ENCODE data around the gene SEC31B. TPM values are rescaled to one million over a fixed set of nuclear protein-coding genes. Genes with fewer than 3 reads are reported as not detected.

SEC31B gene
- total and polyA plus RNA-seq, 2 donors (not counting 3 experiments of a cell fraction or from before 2014, with no cell fraction given): 11.1 to 14.4 TPM

DNA sequence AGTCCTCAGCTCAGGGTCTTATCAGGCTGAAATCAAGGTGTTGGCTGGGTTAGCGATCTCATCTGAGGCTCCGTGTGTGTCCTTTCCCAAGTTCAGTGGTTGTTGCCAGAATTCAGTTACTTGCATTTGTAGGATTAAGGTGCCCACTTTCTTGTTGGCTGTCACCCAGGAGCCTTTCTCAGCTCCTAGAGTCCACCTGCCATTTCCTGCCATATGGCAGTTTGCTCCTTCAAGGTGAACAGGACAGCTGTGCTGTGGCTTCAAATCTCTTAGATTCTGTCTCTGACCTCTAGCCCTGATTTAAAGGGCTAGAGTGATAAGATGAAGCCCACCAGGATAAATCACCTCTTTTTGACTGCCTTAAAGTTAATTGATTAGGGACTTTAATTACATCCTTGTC is 15.1 kb upstream of the SEC31B start:
- BruUV-seq (replicated peaks): no TSS peak
- H3K9me1 ChIP-seq (replicated peaks; ENCODE audit: control insufficient read depth, extremely low read depth, insufficient read depth, low read length): no peaks in the 10 kb centered on the region
- ChIA-PET CTCF (interaction anchor here (1.5 to 4.8 kb wide), 4 partner anchors 14 to 192 kb away, joined by 4 to 48 read pairs (median 12); partner anchors contain the start of gene SEC31B), POLR2A (no interaction called here)
- intact Hi-C loops (cut with micrococcal nuclease) (no loop called here), dilution Hi-C loops (cut with MboI; ENCODE audit: extremely low pct_ligation_motif_present, low sequenced_read_pairs) (no loop called here)
- H3K9ac ChIP-seq (replicated peaks; ENCODE audit: extremely low read depth, insufficient read depth, low read length): no peak overlapping the region
- no peaks in the 10 kb centered on the region for H3K27me3 ChIP-seq (ENCODE audit: control insufficient read depth in 2 of 2, insufficient read depth in 2 of 2, low read length in 2 of 2)
- no peaks in the 10 kb centered on the region for H3K9me3 ChIP-seq (replicated peaks; ENCODE audit: control insufficient read depth, insufficient read depth, low read length)
- peaks cover 0 to 2% of the 10 kb centered on the region in 2 experiments for H3K36me3 ChIP-seq (ENCODE audit: control insufficient read depth in 2 of 2, extremely low read depth in 1 of 2, insufficient read depth in 2 of 2, low read length in 2 of 2)
- H3K79me2 ChIP-seq (ENCODE audit: control insufficient read depth, insufficient read depth, low read length): peaks cover 19% of the 10 kb centered on the region
- H3K4me1 ChIP-seq (ENCODE audit: control insufficient read depth, extremely low read depth, insufficient read depth, low read length): peaks cover 21% of the 10 kb centered on the region
- H3K27ac ChIP-seq (ENCODE audit: insufficient read depth, low read depth, low read length): no peak overlapping the region
- H2AFZ ChIP-seq (ENCODE audit: low read depth, low read length): peak overlapping the region; percentile 64
- H3K4me3 ChIP-seq (replicated peaks in 1 of 3; ENCODE audit: insufficient read depth in 1 of 3, low read depth in 1 of 3, low read length in 3 of 3): no peak overlapping the region
- TF ChIP-seq POLR2AphosphoS5 (IDR thresholded peaks at IDR 0.05; ENCODE audit: insufficient read depth, low read depth, low read length) (no peak), POLR2A (IDR thresholded peaks at IDR 0.05; ENCODE audit: low read depth, low read length) (no peak), JUN (IDR thresholded peaks at IDR 0.05; ENCODE audit: borderline replicate concordance, insufficient read depth, insufficient read length, low read depth) (no peak), GATA2 (IDR thresholded peaks at IDR 0.05; ENCODE audit: insufficient read depth, insufficient read length, low read depth, low read length) (no peak), MYC (IDR thresholded peaks at IDR 0.05; ENCODE audit: low read depth, low read length) (no peak), FOS (IDR thresholded peaks at IDR 0.05; ENCODE audit: borderline replicate concordance, insufficient read depth, low read length) (no peak), EZH2 (IDR thresholded peaks at IDR 0.05; ENCODE audit: borderline replicate concordance, low read depth, low read length, severe bottlenecking) (no peak)
- TF ChIP-seq, protein P1, sequence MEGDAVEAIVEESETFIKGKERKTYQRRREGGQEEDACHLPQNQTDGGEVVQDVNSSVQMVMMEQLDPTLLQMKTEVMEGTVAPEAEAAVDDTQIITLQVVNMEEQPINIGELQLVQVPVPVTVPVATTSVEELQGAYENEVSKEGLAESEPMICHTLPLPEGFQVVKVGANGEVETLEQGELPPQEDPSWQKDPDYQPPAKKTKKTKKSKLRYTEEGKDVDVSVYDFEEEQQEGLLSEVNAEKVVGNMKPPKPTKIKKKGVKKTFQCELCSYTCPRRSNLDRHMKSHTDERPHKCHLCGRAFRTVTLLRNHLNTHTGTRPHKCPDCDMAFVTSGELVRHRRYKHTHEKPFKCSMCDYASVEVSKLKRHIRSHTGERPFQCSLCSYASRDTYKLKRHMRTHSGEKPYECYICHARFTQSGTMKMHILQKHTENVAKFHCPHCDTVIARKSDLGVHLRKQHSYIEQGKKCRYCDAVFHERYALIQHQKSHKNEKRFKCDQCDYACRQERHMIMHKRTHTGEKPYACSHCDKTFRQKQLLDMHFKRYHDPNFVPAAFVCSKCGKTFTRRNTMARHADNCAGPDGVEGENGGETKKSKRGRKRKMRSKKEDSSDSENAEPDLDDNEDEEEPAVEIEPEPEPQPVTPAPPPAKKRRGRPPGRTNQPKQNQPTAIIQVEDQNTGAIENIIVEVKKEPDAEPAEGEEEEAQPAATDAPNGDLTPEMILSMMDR (IDR thresholded peaks at IDR 0.05; ENCODE audit: extremely low read depth in 1 of 2, insufficient read depth in 1 of 2, low read depth in 1 of 2, low read length in 2 of 2): no peak
- TF ChIP-seq, protein P2, sequence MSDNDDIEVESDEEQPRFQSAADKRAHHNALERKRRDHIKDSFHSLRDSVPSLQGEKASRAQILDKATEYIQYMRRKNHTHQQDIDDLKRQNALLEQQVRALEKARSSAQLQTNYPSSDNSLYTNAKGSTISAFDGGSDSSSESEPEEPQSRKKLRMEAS (IDR thresholded peaks at IDR 0.05; ENCODE audit: insufficient read depth, insufficient read length): no peak
- H3K4me2 ChIP-seq (ENCODE audit: insufficient read depth, low read length): no peak overlapping the region
- DNase-seq (ENCODE audit: low read depth, low spot score) (no peak), FAIRE-seq (no peak)
- no peaks in the 10 kb centered on the region for H4K20me1 ChIP-seq (replicated peaks; ENCODE audit: control insufficient read depth, extremely low read depth, insufficient read depth, low read length)

Measured in endothelial cell of umbilical vein (primary cell).